Measurements from ENCODE around the gene FOXB1. TPM values are rescaled to one million over a fixed set of nuclear protein-coding genes. Genes with fewer than 3 reads are reported as not detected.

The FOXB1 gene
- not detected for total RNA-seq
- not detected for polyA plus RNA-seq (ENCODE audit: insufficient read length in 6 of 6)
- long read RNA-seq, donor 1, result 0 reads
- long read RNA-seq, donor 2, result 0 reads
- long read RNA-seq, donor 3, result 0 reads
- long read RNA-seq, donor 4, result 0 reads
- long read RNA-seq, donor 5, result 0 reads
- long read RNA-seq, donor 6, result 0 reads
- long read RNA-seq, donor 7, result 0 reads
- long read RNA-seq, donor 8, result 0 reads
- long read RNA-seq, donor 9, result 0 reads
- long read RNA-seq, donor 10, result 0 reads
- long read RNA-seq, donor 11, result 0 reads
- long read RNA-seq, donor 12, result 0 reads

- intact Hi-C loops (cut with DNase I), result no loop called here
- peak in 1 of 4 donors; percentile 61 for DNase-seq
- Histone ChIP-seq H3K9me3 (no peaks in the 10 kb centered on the region), H3K27ac (no peak within 1 kb of the TSS), H3K36me3 (no peaks in the 10 kb centered on the region), H3K4me1 (peaks cover 22 to 34% of the 10 kb centered on the region in 2 donors), H3K27me3 (peaks cover 100% of the 10 kb centered on the region in 2 donors), H3K4me3 (peak within 1 kb of the TSS in 1 of 2 donors; percentile 36)
- ATAC-seq, result peak; percentile 21
- TF ChIP-seq, protein P1, sequence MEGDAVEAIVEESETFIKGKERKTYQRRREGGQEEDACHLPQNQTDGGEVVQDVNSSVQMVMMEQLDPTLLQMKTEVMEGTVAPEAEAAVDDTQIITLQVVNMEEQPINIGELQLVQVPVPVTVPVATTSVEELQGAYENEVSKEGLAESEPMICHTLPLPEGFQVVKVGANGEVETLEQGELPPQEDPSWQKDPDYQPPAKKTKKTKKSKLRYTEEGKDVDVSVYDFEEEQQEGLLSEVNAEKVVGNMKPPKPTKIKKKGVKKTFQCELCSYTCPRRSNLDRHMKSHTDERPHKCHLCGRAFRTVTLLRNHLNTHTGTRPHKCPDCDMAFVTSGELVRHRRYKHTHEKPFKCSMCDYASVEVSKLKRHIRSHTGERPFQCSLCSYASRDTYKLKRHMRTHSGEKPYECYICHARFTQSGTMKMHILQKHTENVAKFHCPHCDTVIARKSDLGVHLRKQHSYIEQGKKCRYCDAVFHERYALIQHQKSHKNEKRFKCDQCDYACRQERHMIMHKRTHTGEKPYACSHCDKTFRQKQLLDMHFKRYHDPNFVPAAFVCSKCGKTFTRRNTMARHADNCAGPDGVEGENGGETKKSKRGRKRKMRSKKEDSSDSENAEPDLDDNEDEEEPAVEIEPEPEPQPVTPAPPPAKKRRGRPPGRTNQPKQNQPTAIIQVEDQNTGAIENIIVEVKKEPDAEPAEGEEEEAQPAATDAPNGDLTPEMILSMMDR (IDR thresholded peaks at IDR 0.05), result no peak
Observed at GRCh38 chr15:60004009-60004845, at the start of gene FOXB1. TSS of gene FOXB1 (plus strand) at chr15:60004311. CDS start at chr15:60004964, 653 bp downstream.

DNA sequence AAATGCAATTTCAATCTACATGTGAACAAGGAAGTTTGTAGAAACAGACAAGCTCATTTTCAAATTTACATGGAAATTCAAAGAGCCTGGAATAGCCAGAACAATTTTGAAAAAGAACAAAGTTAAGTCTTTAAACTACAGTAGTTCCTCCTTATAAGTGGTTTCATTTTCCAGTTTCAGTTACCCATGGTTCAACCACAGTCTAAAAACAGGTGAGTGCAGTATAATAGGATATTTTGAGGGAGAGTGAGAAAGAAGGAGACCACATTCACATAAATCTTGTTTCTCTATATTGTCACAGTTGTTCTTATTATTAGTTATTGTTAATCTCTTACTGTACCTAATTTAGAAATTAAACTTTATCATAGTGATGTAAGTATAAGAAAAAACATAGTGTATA, 45.8 kb upstream of the FOXB1 start:
- Histone ChIP-seq H3K4me3 (no peak overlapping the region), H3K4me1 (no peaks in the 10 kb centered on the region), H3K27me3 (peaks cover 0 to 2% of the 10 kb centered on the region in 2 donors), H3K27ac (no peak overlapping the region), H3K9me3 (peaks cover 0 to 55% of the 10 kb centered on the region in 2 donors), H3K36me3 (no peaks in the 10 kb centered on the region)
- TF ChIP-seq, protein P1 (IDR thresholded peaks at IDR 0.05), result no peak
- no peak for ATAC-seq
- intact Hi-C loops (cut with DNase I), result no loop called here
- DNase-seq, result no peak

DNA sequence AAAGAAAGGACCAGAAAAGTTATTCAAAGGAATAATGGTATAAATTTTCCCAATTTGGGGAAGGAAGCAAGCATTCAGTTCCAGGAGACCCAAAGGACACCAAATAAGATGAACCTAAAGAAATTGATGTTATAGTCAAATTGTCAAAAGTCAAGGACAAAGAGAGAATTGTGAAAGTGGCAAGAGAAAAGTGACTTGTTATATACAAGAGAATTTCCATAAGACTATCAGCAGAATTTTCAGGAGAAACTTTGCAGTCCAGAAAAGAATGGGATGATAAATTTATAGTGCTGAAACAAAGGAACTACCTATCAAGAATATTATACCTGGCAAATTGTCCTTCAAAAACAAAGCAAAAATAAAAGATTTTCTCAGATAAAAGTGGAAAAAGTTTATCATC, 43.8 kb upstream of the FOXB1 start:
- no peaks in the 10 kb centered on the region for H3K27me3 ChIP-seq
- TF ChIP-seq, protein P1 (IDR thresholded peaks at IDR 0.05), result no peak
- no peak overlapping the region for H3K27ac ChIP-seq
- H3K4me3 ChIP-seq, result no peak overlapping the region
- peaks cover 0 to 65% of the 10 kb centered on the region in 2 donors for H3K9me3 ChIP-seq
- H3K4me1 ChIP-seq, result no peaks in the 10 kb centered on the region
- DNase-seq (no peak), ATAC-seq (no peak)
- no peaks in the 10 kb centered on the region for H3K36me3 ChIP-seq
- intact Hi-C loops (cut with DNase I), result no loop called here

- no peak overlapping the region for H3K27ac ChIP-seq
- H3K27me3 ChIP-seq, result no peaks in the 10 kb centered on the region
- TF ChIP-seq, protein P1 (IDR thresholded peaks at IDR 0.05), result no peak
- no peaks in the 10 kb centered on the region for H3K4me1 ChIP-seq
- H3K9me3 ChIP-seq, result peaks cover 0 to 53% of the 10 kb centered on the region in 2 donors
- ATAC-seq, result no peak
- intact Hi-C loops (cut with DNase I), result no loop called here
- DNase-seq, result no peak
- H3K36me3 ChIP-seq, result no peaks in the 10 kb centered on the region
- H3K4me3 ChIP-seq, result no peak overlapping the region
Observed at GRCh38 chr15:59963322-59963721, 40.8 kb upstream of the FOXB1 start.

- Histone ChIP-seq H3K4me1 (no peaks in the 10 kb centered on the region), H3K4me3 (no peak overlapping the region), H3K27me3 (no peaks in the 10 kb centered on the region), H3K27ac (no peak overlapping the region), H3K9me3 (peaks cover 0 to 51% of the 10 kb centered on the region in 2 donors), H3K36me3 (no peaks in the 10 kb centered on the region)
- no peak for ATAC-seq
- TF ChIP-seq, protein P1 (IDR thresholded peaks at IDR 0.05), result no peak
- intact Hi-C loops (cut with DNase I), result no loop called here
- DNase-seq, result no peak
Observed at GRCh38 chr15:59963925-59964324, 40.2 kb upstream of the FOXB1 start.
